ENCODE measurements around the gene PCGF1. TPM values are rescaled to one million over a fixed set of nuclear protein-coding genes. Genes with fewer than 3 reads are reported as not detected.

PCGF1 gene
- total and polyA plus RNA-seq, 2 of the 8 experiments (the other 6 are each of a cell fraction or from before 2014, with no cell fraction given): 10.0 to 23.7 TPM

- H3K27me3 ChIP-seq (replicated peaks in 1 of 4; ENCODE audit: control insufficient read depth in 3 of 4, extremely low read depth in 1 of 4, insufficient read depth in 3 of 4, low read length in 3 of 4): peaks cover 0 to 13% (median 6%) of the 10 kb centered on the region in 4 experiments; a peak in 5 of 7 replicates
- no peak overlapping the region for H3K23ac ChIP-seq (ENCODE audit: insufficient read length)
- no peak overlapping the region for H2BK20ac ChIP-seq (ENCODE audit: low read length)
- H2AFZ ChIP-seq (ENCODE audit: low read length): no peak overlapping the region
- 0 out of 2 replicates have a peak overlapping the region, but pooled peaks have one; percentile 31 for H4K8ac ChIP-seq (ENCODE audit: extremely low read depth, insufficient read depth, low read length)
- peaks cover 0 to 3% of the 10 kb centered on the region in 2 experiments for H4K20me1 ChIP-seq (replicated peaks in 1 of 2; ENCODE audit: control insufficient read depth in 1 of 2, insufficient read depth in 2 of 2, low read length in 2 of 2)
- H2BK5ac ChIP-seq (ENCODE audit: low read depth, low read length): no peak overlapping the region
- no peaks in the 10 kb centered on the region for H3K9me3 ChIP-seq (ENCODE audit: insufficient read depth in 2 of 2, low read depth in 1 of 2, low read length in 1 of 2)
- no peak overlapping the region for H2AK5ac ChIP-seq (ENCODE audit: low read depth, low read length)
- H3K9ac ChIP-seq (replicated peaks in 1 of 4; ENCODE audit: extremely low read depth in 1 of 4, low read depth in 3 of 4, low read length in 3 of 4): no peak overlapping the region
- H3K79me1 ChIP-seq (ENCODE audit: low read depth, low read length): peaks cover 8% of the 10 kb centered on the region
- DNase-seq (ENCODE audit: low read depth in 1 of 2, low spot score in 2 of 2) (no peak), FAIRE-seq (no peak)
- no peak overlapping the region for H3K4ac ChIP-seq (replicated peaks; ENCODE audit: insufficient read length, low read depth, low read length)
- H3K4me3 ChIP-seq (ENCODE audit: extremely low read depth in 1 of 4, insufficient read depth in 2 of 4, low read depth in 3 of 4, low read length in 4 of 4): no peak overlapping the region
- no peak overlapping the region for H3K56ac ChIP-seq (replicated peaks; ENCODE audit: insufficient read length, low read depth, low read length)
- no peak overlapping the region for H3K4me2 ChIP-seq (ENCODE audit: insufficient read depth in 1 of 2, low read depth in 2 of 2, low read length in 2 of 2)
- peaks cover 0 to 18% of the 10 kb centered on the region in 2 experiments; a peak in 2 of 4 replicates for H3K79me2 ChIP-seq (ENCODE audit: control insufficient read depth in 1 of 2, insufficient read depth in 2 of 2, low read length in 2 of 2)
- H3K23me2 ChIP-seq (ENCODE audit: low read depth, low read length): peaks cover 4% of the 10 kb centered on the region; the same call in 1 of the 2 replicates
- H3K18ac ChIP-seq (ENCODE audit: extremely low read depth, low read length): no peak overlapping the region
- no peak overlapping the region for H2BK120ac ChIP-seq (replicated peaks; ENCODE audit: low read depth, low read length)
- H4K5ac ChIP-seq (ENCODE audit: insufficient read length, low read depth, low read length): no peak overlapping the region
- H3K14ac ChIP-seq (ENCODE audit: insufficient read length): no peak overlapping the region
- ChIA-PET CTCF (ENCODE audit: partially characterized antibody) (interaction anchor here (1.2 kb wide), 3 partner anchors 16 to 61 kb away, joined by 3 to 4 read pairs (median 3); no protein-coding TSS in a partner anchor), POLR2A (ENCODE audit: partially characterized antibody) (interaction anchor here (1.3 kb wide), 1 partner anchor 42 kb away, joined by 5 read pairs; the partner anchor contains the start of genes CCDC142 and TTC31)
- peaks cover 5 to 18% (median 13%) of the 10 kb centered on the region in 4 experiments; a peak in 6 of 8 replicates for H3K36me3 ChIP-seq (ENCODE audit: control insufficient read depth in 2 of 4, insufficient read depth in 4 of 4, low read length in 3 of 4)
- WGBS, 2 experiments (ENCODE audit: extremely low coverage in 1 of 2, insufficient coverage in 1 of 2, insufficient read length in 1 of 2, insufficient replicate concordance in 2 of 2, low coverage in 1 of 2, low lambda C conversion rate in 2 of 2, missing lambda C conversion rate in 1 of 2): 79% methylated on average over 10 of the region's 10 CpGs; no CpG with 5 or more reads in 1 of the 2 experiments
- 0 out of 2 replicates have a peak overlapping the region, but pooled peaks have one; percentile 88 for H2BK15ac ChIP-seq (ENCODE audit: low read length)
- no peak overlapping the region for H4K91ac ChIP-seq (replicated peaks; ENCODE audit: insufficient read length, low read length)
- peaks cover 0 to 7% (median under 1%) of the 10 kb centered on the region in 4 experiments; a peak in 2 of 7 replicates for H3K4me1 ChIP-seq (replicated peaks in 1 of 4; ENCODE audit: control insufficient read depth in 3 of 4, insufficient read depth in 4 of 4, low read length in 3 of 4)
- no peak overlapping the region for H3K27ac ChIP-seq (ENCODE audit: low read depth, low read length)
- no peak overlapping the region for H2BK12ac ChIP-seq (ENCODE audit: low read depth, low read length)
These were observed 17.6 kb upstream of the PCGF1 start for GRCh38 chr2:74524955-74525716.
